Neural cell (in vitro differentiated cells): ENCODE data around the gene PIGB. TPM values are rescaled to one million over a fixed set of nuclear protein-coding genes. Genes with fewer than 3 reads are reported as not detected.

Experiments
- H2AFZ ChIP-seq: fragments of 200-600, 300-800 bp; sonication (generic), shearing (Covaris generic); 2 replicates; pipeline ENCODE4 v1.6.0; 2014; ENCODE audit warnings: low read depth, mild to moderate bottlenecking, antibody characterized with exemption, low read length, moderate library complexity
- H3F3A ChIP-seq: fragments of 200-600 bp; shearing (Covaris generic); 2 replicates; pipeline ENCODE4 v1.6.1; 2016; ENCODE audit warnings: mild to moderate bottlenecking, moderate library complexity, mixed read lengths, antibody characterized with exemption, low read length; ENCODE audit not compliant: insufficient read depth, poor library complexity, severe bottlenecking
- H3K27ac ChIP-seq: fragments of 200-600, 300-800 bp; sonication (generic), shearing (Covaris generic); 2 replicates; pipeline ENCODE4 v1.5.1; 2014; ENCODE audit warnings: mild to moderate bottlenecking, low read length, moderate library complexity
- H3K27me3 ChIP-seq: fragments of 300-800, 200-600 bp; sonication (generic), shearing (Covaris generic); 2 replicates; pipeline ENCODE4 v1.6.0; 2014; ENCODE audit warnings: mild to moderate bottlenecking, low read depth, low read length, moderate library complexity; ENCODE audit not compliant: insufficient read depth
- H3K36me3 ChIP-seq: fragments of 300-800, 200-600 bp; sonication (generic), shearing (Covaris generic); 2 replicates; pipeline ENCODE4 v1.5.1; 2014; ENCODE audit warnings: mild to moderate bottlenecking, antibody characterized with exemption, low read length, moderate library complexity; ENCODE audit not compliant: insufficient read depth
- H3K4me2 ChIP-seq: fragments of 300-800, 200-600 bp; sonication (generic), shearing (Covaris generic); 2 replicates; pipeline ENCODE4 v1.6.0; 2014; ENCODE audit warnings: mild to moderate bottlenecking, low read length
- H3K4me3 ChIP-seq: fragments of 300-800, 200-600 bp; sonication (generic), shearing (Covaris generic); 2 replicates; pipeline ENCODE4 v1.5.1; 2014; ENCODE audit warnings: mild to moderate bottlenecking, low read length, moderate library complexity
- H3K79me2 ChIP-seq: fragments of 200-600 bp; shearing (Covaris generic); replicated peaks from 2 replicates; pipeline ENCODE4 v1.6.0; 2014; ENCODE audit warnings: mild to moderate bottlenecking, low read length, moderate library complexity; ENCODE audit not compliant: insufficient read depth
- H3K9ac ChIP-seq: fragments of 300-800, 200-600 bp; sonication (generic), shearing (Covaris generic); 2 replicates; pipeline ENCODE4 v1.6.1; 2016; ENCODE audit warnings: mild to moderate bottlenecking, low read length, mixed read lengths
- H3K9me2 ChIP-seq: fragments of 200-600 bp; shearing (Covaris generic); 2 replicates; pipeline ENCODE4 v1.6.1; 2016; ENCODE audit warnings: mild to moderate bottlenecking, low read length, mixed read lengths; ENCODE audit not compliant: insufficient read depth
- H3K9me3 ChIP-seq: fragments of 200-600, 300-800 bp; sonication (generic), shearing (Covaris generic); 2 replicates; pipeline ENCODE4 v1.6.1; 2016; ENCODE audit warnings: mild to moderate bottlenecking, mixed run types, low read length, moderate library complexity, mixed read lengths
- H4K20me1 ChIP-seq: fragments of 200-600 bp; shearing (Covaris generic); 2 replicates; pipeline ENCODE4 v1.6.1; 2016; ENCODE audit warnings: mild to moderate bottlenecking, mixed run types; ENCODE audit not compliant: insufficient read depth
- EP300 ChIP-seq: fragments of 450-650 bp; conservative IDR thresholded peaks from 2 replicates; pipeline ENCODE4 v1.6.1; 2014; ENCODE audit warnings: antibody characterized with exemption, mild to moderate bottlenecking, moderate library complexity; ENCODE audit not compliant: poor library complexity, severe bottlenecking
- EZH2 ChIP-seq: fragments of 200-600, 300-800 bp; shearing (Covaris generic), sonication (generic); IDR thresholded peaks from 2 replicates; pipeline ENCODE4 v1.6.1; 2014; ENCODE audit warnings: antibody characterized with exemption, low read length, borderline replicate concordance, mild to moderate bottlenecking; ENCODE audit not compliant: insufficient read depth, poor library complexity, severe bottlenecking
- MXI1 ChIP-seq: fragments of 450-650 bp; conservative IDR thresholded peaks from 2 replicates; pipeline ENCODE4 v1.6.1; 2014; ENCODE audit warnings: antibody characterized with exemption, mild to moderate bottlenecking; ENCODE audit not compliant: poor library complexity, severe bottlenecking
- POLR2AphosphoS5 ChIP-seq: IDR thresholded peaks from 2 replicates; pipeline ENCODE4 v1.6.1; 2012
- RAD21 ChIP-seq: fragments of 450-650 bp; conservative IDR thresholded peaks from 2 replicates; pipeline ENCODE4 v1.6.1; 2014; ENCODE audit warnings: antibody characterized with exemption, mild to moderate bottlenecking, moderate library complexity
- SMC3 ChIP-seq: fragments of 450-650 bp; conservative IDR thresholded peaks from 2 replicates; pipeline ENCODE4 v1.6.1; 2014; ENCODE audit warnings: antibody characterized with exemption, mild to moderate bottlenecking, moderate library complexity; ENCODE audit not compliant: poor library complexity
- TAF1 ChIP-seq: IDR thresholded peaks from 2 replicates; pipeline ENCODE4 v1.6.1; 2012; ENCODE audit warnings: low read depth
- polyA plus RNA-seq: library from polyadenylated mRNA; depleted of rRNA; stranded (reverse); fragments of >200 nt; gene quantifications from 2 replicates; pipeline ENCODE4 v1.2.3, GENCODE V29; 2014
- TF ChIP-seq, protein P1 (sequence below): fragments of 450-650 bp; IDR thresholded peaks from 2 replicates; pipeline ENCODE4 v1.5.1; 2014; ENCODE audit warnings: antibody characterized with exemption, mild to moderate bottlenecking, moderate library complexity; ENCODE audit not compliant: poor library complexity, severe bottlenecking
- TF ChIP-seq, protein P2 (sequence below): IDR thresholded peaks from 2 replicates; pipeline ENCODE4 v1.6.1; 2012; ENCODE audit warnings: borderline replicate concordance

The PIGB gene
- polyA plus RNA-seq, 1 donor from 2014 or later: 8.1 TPM

GRCh38 chr15:55349282-55349681 is 30.3 kb downstream of the PIGB start:
- Histone ChIP-seq H3K4me3 (no peak overlapping the region), H3K9me3 (no peaks in the 10 kb centered on the region), H3F3A (no peaks in the 10 kb centered on the region), H2AFZ (no peak overlapping the region), H3K27ac (no peak overlapping the region), H3K9ac (no peak overlapping the region), H3K4me2 (no peak overlapping the region), H3K9me2 (no peaks in the 10 kb centered on the region), H4K20me1 (no peaks in the 10 kb centered on the region), H3K79me2 (no peaks in the 10 kb centered on the region), H3K36me3 (peaks cover 3% of the 10 kb centered on the region), H3K27me3 (no peaks in the 10 kb centered on the region)
- TF ChIP-seq, protein P1, sequence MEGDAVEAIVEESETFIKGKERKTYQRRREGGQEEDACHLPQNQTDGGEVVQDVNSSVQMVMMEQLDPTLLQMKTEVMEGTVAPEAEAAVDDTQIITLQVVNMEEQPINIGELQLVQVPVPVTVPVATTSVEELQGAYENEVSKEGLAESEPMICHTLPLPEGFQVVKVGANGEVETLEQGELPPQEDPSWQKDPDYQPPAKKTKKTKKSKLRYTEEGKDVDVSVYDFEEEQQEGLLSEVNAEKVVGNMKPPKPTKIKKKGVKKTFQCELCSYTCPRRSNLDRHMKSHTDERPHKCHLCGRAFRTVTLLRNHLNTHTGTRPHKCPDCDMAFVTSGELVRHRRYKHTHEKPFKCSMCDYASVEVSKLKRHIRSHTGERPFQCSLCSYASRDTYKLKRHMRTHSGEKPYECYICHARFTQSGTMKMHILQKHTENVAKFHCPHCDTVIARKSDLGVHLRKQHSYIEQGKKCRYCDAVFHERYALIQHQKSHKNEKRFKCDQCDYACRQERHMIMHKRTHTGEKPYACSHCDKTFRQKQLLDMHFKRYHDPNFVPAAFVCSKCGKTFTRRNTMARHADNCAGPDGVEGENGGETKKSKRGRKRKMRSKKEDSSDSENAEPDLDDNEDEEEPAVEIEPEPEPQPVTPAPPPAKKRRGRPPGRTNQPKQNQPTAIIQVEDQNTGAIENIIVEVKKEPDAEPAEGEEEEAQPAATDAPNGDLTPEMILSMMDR: no peak
- TF ChIP-seq TAF1: no peak

DNA sequence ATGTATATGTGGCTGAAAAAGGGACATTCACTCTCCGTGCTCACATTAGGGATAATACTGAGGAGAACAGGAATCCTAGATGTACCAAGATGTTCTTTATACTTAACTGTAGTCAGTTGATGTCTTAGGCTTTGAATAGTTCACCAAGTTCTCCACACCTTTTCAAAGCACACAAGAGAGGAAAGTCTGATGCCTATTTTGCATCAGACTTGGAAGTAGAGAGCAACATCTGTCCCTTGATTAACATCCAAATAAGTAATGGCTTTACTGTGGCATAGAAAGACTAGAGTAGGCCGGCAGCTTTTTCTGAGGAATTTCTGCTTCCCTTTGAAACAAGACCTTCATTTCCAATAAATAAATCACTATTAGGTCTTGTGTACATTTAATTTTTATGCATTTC is 34.0 kb downstream of the PIGB start:
- no peak overlapping the region for H3K4me2 ChIP-seq
- TF ChIP-seq MXI1: no peak
- TF ChIP-seq EP300: no peak
- TF ChIP-seq EZH2: no peak
- TF ChIP-seq TAF1: no peak
- TF ChIP-seq POLR2AphosphoS5: no peak
- H3K27me3 ChIP-seq: no peaks in the 10 kb centered on the region

GRCh38 chr15:55356985-55357585 is 38.1 kb downstream of the PIGB start:
- H3K4me2 ChIP-seq: no peak overlapping the region
- no peaks in the 10 kb centered on the region for H3K36me3 ChIP-seq

More for the DNA sequence above, 34.0 kb downstream of the PIGB start:
- H4K20me1 ChIP-seq: no peaks in the 10 kb centered on the region
- no peak overlapping the region for H3K4me3 ChIP-seq
- H3F3A ChIP-seq: no peaks in the 10 kb centered on the region
- no peaks in the 10 kb centered on the region for H3K9me2 ChIP-seq
- no peak overlapping the region for H2AFZ ChIP-seq
- H3K27ac ChIP-seq: no peak overlapping the region
- no peaks in the 10 kb centered on the region for H3K9me3 ChIP-seq
- no peak overlapping the region for H3K9ac ChIP-seq
- peaks cover 3% of the 10 kb centered on the region for H3K36me3 ChIP-seq
- no peaks in the 10 kb centered on the region for H3K79me2 ChIP-seq

More at GRCh38 chr15:55356985-55357585, 38.1 kb downstream of the PIGB start:
- Histone ChIP-seq H3F3A (no peaks in the 10 kb centered on the region), H3K9ac (no peak overlapping the region), H3K4me3 (no peak overlapping the region), H3K79me2 (no peaks in the 10 kb centered on the region), H3K9me2 (no peaks in the 10 kb centered on the region), H2AFZ (no peak overlapping the region), H4K20me1 (no peaks in the 10 kb centered on the region), H3K27ac (no peak overlapping the region), H3K27me3 (no peaks in the 10 kb centered on the region), H3K9me3 (no peaks in the 10 kb centered on the region)
- TF ChIP-seq RAD21 (no peak), MXI1 (no peak), POLR2AphosphoS5 (no peak), EZH2 (no peak), SMC3 (no peak), TAF1 (no peak), EP300 (no peak)
- TF ChIP-seq, protein P2, sequence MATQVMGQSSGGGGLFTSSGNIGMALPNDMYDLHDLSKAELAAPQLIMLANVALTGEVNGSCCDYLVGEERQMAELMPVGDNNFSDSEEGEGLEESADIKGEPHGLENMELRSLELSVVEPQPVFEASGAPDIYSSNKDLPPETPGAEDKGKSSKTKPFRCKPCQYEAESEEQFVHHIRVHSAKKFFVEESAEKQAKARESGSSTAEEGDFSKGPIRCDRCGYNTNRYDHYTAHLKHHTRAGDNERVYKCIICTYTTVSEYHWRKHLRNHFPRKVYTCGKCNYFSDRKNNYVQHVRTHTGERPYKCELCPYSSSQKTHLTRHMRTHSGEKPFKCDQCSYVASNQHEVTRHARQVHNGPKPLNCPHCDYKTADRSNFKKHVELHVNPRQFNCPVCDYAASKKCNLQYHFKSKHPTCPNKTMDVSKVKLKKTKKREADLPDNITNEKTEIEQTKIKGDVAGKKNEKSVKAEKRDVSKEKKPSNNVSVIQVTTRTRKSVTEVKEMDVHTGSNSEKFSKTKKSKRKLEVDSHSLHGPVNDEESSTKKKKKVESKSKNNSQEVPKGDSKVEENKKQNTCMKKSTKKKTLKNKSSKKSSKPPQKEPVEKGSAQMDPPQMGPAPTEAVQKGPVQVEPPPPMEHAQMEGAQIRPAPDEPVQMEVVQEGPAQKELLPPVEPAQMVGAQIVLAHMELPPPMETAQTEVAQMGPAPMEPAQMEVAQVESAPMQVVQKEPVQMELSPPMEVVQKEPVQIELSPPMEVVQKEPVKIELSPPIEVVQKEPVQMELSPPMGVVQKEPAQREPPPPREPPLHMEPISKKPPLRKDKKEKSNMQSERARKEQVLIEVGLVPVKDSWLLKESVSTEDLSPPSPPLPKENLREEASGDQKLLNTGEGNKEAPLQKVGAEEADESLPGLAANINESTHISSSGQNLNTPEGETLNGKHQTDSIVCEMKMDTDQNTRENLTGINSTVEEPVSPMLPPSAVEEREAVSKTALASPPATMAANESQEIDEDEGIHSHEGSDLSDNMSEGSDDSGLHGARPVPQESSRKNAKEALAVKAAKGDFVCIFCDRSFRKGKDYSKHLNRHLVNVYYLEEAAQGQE: no peak
- TF ChIP-seq, protein P1: no peak
